HG03159 (cell line): ENCODE measurements around the gene P2RY6.

Source experiments
- ATAC-seq: cut with Tn5 transposase; IDR thresholded peaks from one replicate; pipeline ENCODE4 v1.9.1; 2021; ENCODE audit warnings: mild to moderate bottlenecking, moderate library complexity; ENCODE audit not compliant: unreplicated experiment

The P2RY6 gene

GRCh38 chr11:73331138-73331916 is 59.2 kb downstream of the P2RY6 start:
- ATAC-seq, result no peak

DNA sequence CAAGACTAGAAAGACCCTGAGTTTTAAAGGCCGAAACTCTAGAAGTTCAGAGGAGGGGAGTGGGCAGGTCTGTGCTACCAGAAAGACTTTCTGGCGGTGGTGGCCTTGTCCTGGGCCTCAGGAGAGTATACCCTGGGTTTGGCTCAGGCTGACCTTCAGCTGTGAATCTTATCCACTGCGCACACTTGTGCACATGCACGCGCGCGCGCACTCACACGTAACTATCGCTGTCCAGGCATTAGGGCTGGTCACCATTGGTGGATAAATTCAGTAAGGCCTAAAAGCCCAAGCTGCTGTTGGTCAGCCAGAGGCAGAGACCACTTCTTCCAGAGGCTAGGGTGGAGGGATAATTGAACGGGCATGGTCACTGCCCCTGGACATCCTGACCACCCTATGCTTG is 61.0 kb downstream of the P2RY6 start:
- ATAC-seq, result no peak

DNA sequence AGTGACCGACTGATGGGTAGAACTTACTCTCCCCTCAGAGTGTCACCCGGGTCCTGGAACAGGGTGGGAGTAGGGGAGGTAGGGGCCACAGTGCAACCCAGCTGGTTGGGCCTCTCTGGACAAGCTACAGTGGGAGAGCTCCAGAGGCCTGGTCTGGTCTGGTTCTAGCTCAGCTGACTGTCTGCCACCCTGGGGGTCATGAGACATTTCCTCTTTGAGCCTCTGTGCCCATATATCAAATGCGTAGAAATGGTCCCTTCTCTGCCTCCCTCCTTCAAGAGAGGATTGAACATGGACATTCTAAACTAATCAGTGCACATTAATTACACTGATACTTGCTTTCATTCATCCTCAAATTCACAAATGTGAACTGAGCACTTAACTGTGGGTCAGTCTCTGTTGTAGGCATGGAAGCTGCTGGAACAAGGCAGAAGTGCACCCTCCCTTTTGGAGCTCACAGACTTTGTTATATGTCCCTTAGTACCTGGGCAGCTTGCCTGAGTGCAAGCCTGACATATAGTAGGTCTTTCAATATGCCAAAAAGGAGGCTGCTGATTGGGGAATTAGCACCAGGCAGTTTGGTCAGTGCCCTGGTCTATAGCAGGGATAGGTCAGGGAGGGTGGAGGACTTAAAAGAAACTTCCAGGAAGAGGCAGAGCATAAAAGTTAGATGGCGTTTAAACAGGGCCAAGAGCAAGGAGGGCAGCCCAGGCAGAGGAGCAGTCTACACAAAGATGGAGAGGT is 61.7 kb downstream of the P2RY6 start:
- no peak for ATAC-seq

GRCh38 chr11:73334384-73335203 is 62.5 kb downstream of the P2RY6 start:
- no peak for ATAC-seq

- ATAC-seq, result no peak
Observed at GRCh38 chr11:73335204-73335923, 63.2 kb downstream of the P2RY6 start.

DNA sequence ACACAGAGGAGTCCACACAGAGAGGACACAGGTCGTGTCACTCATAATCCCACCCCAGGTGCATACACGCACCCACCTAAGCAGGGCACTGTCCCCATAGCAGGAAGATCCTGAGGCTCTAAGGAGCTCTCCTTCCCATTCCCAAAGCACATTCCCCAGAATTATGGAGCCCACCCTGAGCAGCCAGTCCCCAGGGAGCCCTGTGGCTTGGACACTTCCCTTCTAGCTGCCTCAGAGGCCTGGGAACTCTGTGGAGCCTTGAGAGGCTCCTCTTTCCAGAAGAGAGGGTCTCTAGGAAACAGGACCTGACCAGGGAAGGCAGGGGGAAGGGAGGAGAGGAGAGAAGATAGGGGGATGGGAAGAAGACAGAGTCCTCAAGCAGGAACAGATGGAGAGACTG is 65.7 kb downstream of the P2RY6 start:
- ATAC-seq, result no peak

GRCh38 chr11:73338279-73338678 is 66.1 kb downstream of the P2RY6 start:
- ATAC-seq, result no peak

GRCh38 chr11:73340164-73340563 is 68.0 kb downstream of the P2RY6 start:
- ATAC-seq, result no peak

GRCh38 chr11:73342633-73343032 is 70.5 kb downstream of the P2RY6 start:
- no peak for ATAC-seq

GRCh38 chr11:73343076-73343873 is 71.1 kb downstream of the P2RY6 start:
- ATAC-seq, result no peak

DNA sequence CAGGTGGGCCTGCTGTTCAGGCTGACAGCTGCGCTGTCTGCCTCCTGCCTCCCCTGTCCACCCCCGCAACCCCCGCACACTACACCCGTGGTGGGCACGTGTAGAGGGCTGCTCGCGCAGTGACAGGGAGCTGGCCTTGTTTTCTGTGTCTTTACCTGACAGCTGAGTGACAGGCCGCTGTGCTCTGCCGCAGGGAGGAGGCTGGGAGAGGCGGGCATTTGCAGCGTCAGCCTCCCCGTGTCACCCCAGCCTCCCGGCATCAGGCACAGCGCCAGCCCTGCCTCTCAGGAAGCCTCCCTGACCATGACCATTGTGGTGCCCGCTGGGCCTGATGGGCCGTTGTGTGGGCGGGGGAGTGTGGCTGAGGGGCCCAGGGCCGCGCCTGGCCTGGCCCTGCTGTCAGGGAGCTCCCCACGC is 72.1 kb downstream of the P2RY6 start:
- no peak for ATAC-seq

DNA sequence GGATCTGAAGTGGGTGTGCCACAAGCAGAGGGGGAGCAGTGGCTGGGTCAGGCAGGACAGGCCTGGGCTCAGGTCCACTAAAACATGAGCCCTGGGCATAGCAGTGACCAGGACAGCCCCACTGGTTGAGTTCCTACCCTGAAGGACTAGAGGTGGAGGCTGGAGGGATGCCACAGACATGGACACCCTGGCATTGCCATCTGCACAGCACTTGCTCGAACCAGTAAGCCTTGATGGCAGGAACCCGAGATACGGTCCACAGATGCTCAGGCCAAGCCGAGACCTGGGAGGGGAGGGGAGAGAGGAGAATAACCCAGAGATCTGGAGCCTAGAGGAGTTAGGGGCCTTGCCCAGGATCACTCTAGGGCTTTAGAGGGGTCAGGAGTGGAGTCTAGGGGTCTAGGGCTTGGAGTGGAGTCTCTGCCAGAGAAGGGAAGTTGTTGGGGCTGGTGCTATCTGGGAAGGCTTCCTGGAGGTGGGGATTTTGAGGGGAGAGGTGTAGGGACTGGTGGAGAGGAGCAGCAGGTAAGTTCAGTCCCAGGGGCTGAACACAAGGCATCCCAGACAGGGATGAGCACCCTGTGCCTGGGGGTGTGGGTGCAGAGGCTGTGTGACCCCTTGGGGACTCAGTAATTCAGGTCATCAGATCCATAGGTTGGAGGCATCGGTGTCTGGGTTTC is 73.5 kb downstream of the P2RY6 start:
- ATAC-seq, result no peak

DNA sequence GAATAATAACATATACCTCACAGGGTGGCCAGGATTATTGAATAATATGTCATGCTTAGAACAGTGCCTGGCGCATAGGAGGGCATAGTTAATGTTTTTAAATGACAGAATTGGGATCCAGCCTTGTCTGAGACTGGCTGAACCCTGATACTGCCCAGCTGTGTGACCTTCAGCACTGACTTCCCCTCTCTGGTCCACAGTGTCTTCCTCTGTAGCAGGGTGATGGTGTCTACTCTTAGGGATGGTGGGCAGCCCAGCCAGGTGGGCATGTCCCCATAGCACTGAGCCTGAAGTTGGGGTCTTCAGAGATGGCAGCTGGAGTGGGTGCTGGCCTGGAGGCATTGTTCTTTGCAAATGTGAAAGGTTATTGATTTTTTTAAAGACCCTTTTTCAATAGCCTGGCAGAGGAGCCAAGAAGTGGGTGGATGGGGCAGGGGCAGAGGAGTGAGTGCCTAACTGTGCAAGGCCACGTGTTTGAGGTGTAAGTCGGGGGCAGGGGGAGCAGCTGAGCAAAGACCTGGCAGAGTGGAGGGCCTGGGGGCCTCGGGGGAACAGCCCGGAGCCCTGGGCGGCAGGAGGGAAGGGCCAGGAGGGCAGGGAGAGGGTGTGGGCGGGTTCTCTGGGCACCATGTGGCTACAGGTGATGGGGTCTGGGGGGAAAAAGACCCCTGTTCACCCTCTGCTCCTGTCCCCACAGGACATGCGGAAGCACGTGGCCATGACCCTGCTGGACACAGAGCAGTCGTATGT is 74.2 kb downstream of the P2RY6 start:
- ATAC-seq, result no peak

- no peak for ATAC-seq
Observed at GRCh38 chr11:73347067-73347466, 74.9 kb downstream of the P2RY6 start.
